ENCODE results near the gene PAPLN. TPM values are rescaled to one million over a fixed set of nuclear protein-coding genes. Genes with fewer than 3 reads are reported as not detected.

Gene PAPLN
- total and polyA plus RNA-seq, 9 of the 15 experiments (the other 6 are each of a cell fraction or from before 2014, with no cell fraction given): 0.43 to 3.5 (median 1.7) TPM

GRCh38 chr14:73216030-73216429, 21.3 kb upstream of the PAPLN start:
- BruUV-seq (replicated peaks): no TSS peak
- no peak for FAIRE-seq
- Histone ChIP-seq H3K9ac (ENCODE audit: insufficient read depth in 1 of 2, low read depth in 2 of 2, low read length in 2 of 2) (no peak overlapping the region), H2AFZ (ENCODE audit: low read depth, low read length) (no peak overlapping the region), H3K36me3 (ENCODE audit: control insufficient read depth, insufficient read depth, low read length) (peaks cover 33% of the 10 kb centered on the region; the same call in 2 of the 3 replicates), H3K27me3 (ENCODE audit: control insufficient read depth in 2 of 2, insufficient read depth in 2 of 2, low read length in 2 of 2) (no peaks in the 10 kb centered on the region), H3K4me1 (replicated peaks in 1 of 2; ENCODE audit: control insufficient read depth in 2 of 2, insufficient read depth in 2 of 2, low read length in 2 of 2) (no peaks in the 10 kb centered on the region), H4K20me1 (replicated peaks; ENCODE audit: control insufficient read depth, insufficient read depth, low read length) (no peaks in the 10 kb centered on the region), H3K9me3 (replicated peaks; ENCODE audit: control insufficient read depth, insufficient read depth, low read depth, low read length) (no peaks in the 10 kb centered on the region), H3K79me2 (ENCODE audit: control insufficient read depth, insufficient read depth, low read length) (no peaks in the 10 kb centered on the region), H3K27ac (ENCODE audit: extremely low read depth, low read depth, low read length) (no peak overlapping the region), H3K4me3 (no peak overlapping the region), H3K4me2 (ENCODE audit: insufficient read depth, low read length) (no peak overlapping the region), H3K9me1 (ENCODE audit: control insufficient read depth, insufficient read depth, low read length) (no peaks in the 10 kb centered on the region)
- ATAC-seq: no peak
- WGBS (ENCODE audit: insufficient coverage, low coverage, missing lambda C conversion rate): 66% methylated on average over 2 of the region's 2 CpGs
- intact Hi-C loops (cut with micrococcal nuclease) (no loop called here), in situ Hi-C loops (cut with MboI) (no loop called here)
- ChIA-PET CTCF (ENCODE audit: low intra/inter-chr PET ratio) (no interaction called here), POLR2A (no interaction called here)
- no peak for DNase-seq (ENCODE audit: extremely low read depth in 1 of 4, low spot score in 3 of 4)
- no peak for TF ChIP-seq ZNF280A (IDR thresholded peaks at IDR 0.05; ENCODE audit: low read depth, partially characterized antibody)
- no peak for TF ChIP-seq RFX7 (CRISPR knock-in tag; IDR thresholded peaks at IDR 0.05)
- TF ChIP-seq HDAC6 (IDR thresholded peaks at IDR 0.05; ENCODE audit: low read depth, low read length): no peak
- TF ChIP-seq PHF20 (IDR thresholded peaks at IDR 0.05; ENCODE audit: partially characterized antibody): no peak
- no peak for TF ChIP-seq CC2D1A (IDR thresholded peaks at IDR 0.05)
- no peak for TF ChIP-seq ARID4B (CRISPR knock-in tag; IDR thresholded peaks at IDR 0.05)
- no peak for TF ChIP-seq ZNF830 (CRISPR knock-in tag; IDR thresholded peaks at IDR 0.05)
- TF ChIP-seq SOX6 (IDR thresholded peaks at IDR 0.05): no peak
- no peak for TF ChIP-seq GTF2E2 (tag; IDR thresholded peaks at IDR 0.05)
- no peak for TF ChIP-seq ZBTB11 (CRISPR knock-in tag; IDR thresholded peaks at IDR 0.05)
- no peak for TF ChIP-seq E2F5 (CRISPR knock-in tag; IDR thresholded peaks at IDR 0.05)
- no peak for TF ChIP-seq JUNB (CRISPR knock-in tag; conservative IDR thresholded peaks at IDR 0.05)
